GM12878 (cell line): ENCODE data around the gene DZIP1L. TPM values are rescaled to one million over a fixed set of nuclear protein-coding genes. Genes with fewer than 3 reads are reported as not detected.

ENCODE experiments used
- ATAC-seq: fragments of 200-7000 bp; cut with Tn5 transposase; 3 replicates; pipeline ENCODE4 v1.9.1; 2020; ENCODE audit warnings: mild to moderate bottlenecking, moderate library complexity
- BruUV-seq: library from RNA; stranded (reverse); fragments of 400-500 nt; replicated peaks from 2 replicates; lab custom pipeline; 2021; lab: Mats Ljungman, UMichigan
- CTCF ChIA-PET: fragments of 300-600 bp; sonication (Branson Sonifier 250); formaldehyde crosslinking; extraction: SDS; loops from one replicate; lab custom pipeline; 2021; ENCODE audit warnings: inconsistent platforms; lab: Yijun Ruan, JAX
- POLR2A ChIA-PET: fragments of 350-600 bp; formaldehyde crosslinking; extraction: SDS; loops from one replicate; lab custom pipeline; 2021; ENCODE audit warnings: inconsistent platforms; lab: Charles Lee
- RAD21 ChIA-PET: fragments of 300-600 bp; sonication (Branson Sonifier 250); formaldehyde crosslinking; loops from one replicate; lab custom pipeline; 2023; ENCODE audit warnings: antibody characterized with exemption; ENCODE audit not compliant: unreplicated experiment; lab: Charles Lee
- SMC1A ChIA-PET: fragments of 300-600 bp; sonication (Branson Sonifier 250); formaldehyde crosslinking; loops from one replicate; lab custom pipeline; 2023; ENCODE audit not compliant: unreplicated experiment, uncharacterized antibody; lab: Charles Lee
- DNase-seq: peaks from one replicate; pipeline ENCODE4 v3.0.0-alpha.2; 2011; ENCODE audit warnings: low read depth, low spot score
- FAIRE-seq: peaks from 3 replicates; lab custom pipeline; 2011; peaks lifted over from hg19 to GRCh38; lab: Jason Lieb, UNC
- H2AFZ ChIP-seq: 2 replicates; pipeline ENCODE4 v1.6.0; 2011; ENCODE audit warnings: low read depth, low read length, control low read depth; ENCODE audit not compliant: control insufficient read depth
- H3K27ac ChIP-seq: 2 replicates; pipeline ENCODE4 v1.5.1; 2011; ENCODE audit warnings: control low read depth; ENCODE audit not compliant: control insufficient read depth, insufficient read depth
- H3K27me3 ChIP-seq, 2 experiments: replicated peaks in 1 of 2; 2 replicates each; pipeline versions ENCODE4 v1.6.0 to v1.6.1; 2011; ENCODE audit warnings: low read length in 1 of 2; ENCODE audit not compliant: control insufficient read depth in 2 of 2, insufficient read depth in 2 of 2
- H3K36me3 ChIP-seq, 2 experiments: 2 replicates each; pipeline ENCODE4 v1.5.1; 2011; ENCODE audit warnings: low read length in 1 of 2; ENCODE audit not compliant: control insufficient read depth in 2 of 2, insufficient read depth in 2 of 2
- H3K4me1 ChIP-seq: 2 replicates; pipeline ENCODE4 v1.6.1; 2011; ENCODE audit warnings: mild to moderate bottlenecking, low read length, moderate library complexity, mixed read lengths; ENCODE audit not compliant: control insufficient read depth, insufficient read depth
- H3K4me2 ChIP-seq: 2 replicates; pipeline ENCODE4 v1.6.0; 2011; ENCODE audit warnings: control low read depth; ENCODE audit not compliant: control insufficient read depth, insufficient read depth
- H3K4me3 ChIP-seq: fragments of 200-600 bp; sonication (generic); 2 replicates; pipeline ENCODE4 v1.5.1; 2016
- H3K79me2 ChIP-seq: 2 replicates; pipeline ENCODE4 v1.6.0; 2011; ENCODE audit warnings: low read length; ENCODE audit not compliant: control insufficient read depth, insufficient read depth
- H3K9ac ChIP-seq: 2 replicates; pipeline ENCODE4 v1.8.0; 2011; ENCODE audit warnings: low read length, control low read depth, mixed read lengths; ENCODE audit not compliant: control insufficient read depth, insufficient read depth
- H3K9me3 ChIP-seq: replicated peaks from 3 replicates; pipeline ENCODE4 v1.5.1; 2011; ENCODE audit warnings: mild to moderate bottlenecking, low read length; ENCODE audit not compliant: control insufficient read depth, insufficient read depth
- H4K20me1 ChIP-seq: 2 replicates; pipeline ENCODE4 v1.6.0; 2011; ENCODE audit not compliant: control insufficient read depth, insufficient read depth
- BHLHE40 ChIP-seq, 2 experiments: fragments of 450-650 bp in 1 of 2; IDR thresholded peaks; 2 replicates each; pipeline ENCODE4 v1.6.1; 2011 to 2017; ENCODE audit warnings: low read depth in 2 of 2, borderline replicate concordance in 1 of 2, improper control_type of control experiment in 1 of 2, low read length in 1 of 2, mild to moderate bottlenecking in 1 of 2
- FOXM1 ChIP-seq: IDR thresholded peaks from 2 replicates; pipeline ENCODE4 v1.6.1; 2012; ENCODE audit warnings: low read depth, mild to moderate bottlenecking, inconsistent platforms, low read length, moderate library complexity
- HSF1 ChIP-seq: fragments of 150-350 bp; IDR thresholded peaks from 2 replicates; pipeline ENCODE4 v1.6.1; 2014; ENCODE audit warnings: mild to moderate bottlenecking, low read depth, low read length
- LARP7 ChIP-seq: fragments of 450-650 bp; IDR thresholded peaks from 2 replicates; pipeline ENCODE4 v1.6.1; 2017; ENCODE audit warnings: mild to moderate bottlenecking
- NR2F1 ChIP-seq: fragments of 450-650 bp; conservative IDR thresholded peaks from 2 replicates; pipeline ENCODE4 v1.6.1; 2017; ENCODE audit warnings: mild to moderate bottlenecking
- whole genome bisulfite sequencing: methylation state at CpG from one replicate; pipeline ENCODE4 v1.1.6; 2016; ENCODE audit warnings: low lambda C conversion rate; ENCODE audit not compliant: insufficient replicate concordance, insufficient coverage; ENCODE audit errors: missing lambda C conversion rate; 5-methylcytosine and 5-hydroxymethylcytosine counted together
- in situ Hi-C: fragments of 300-500 bp; cut with MboI; formaldehyde crosslinking; loops from 9 replicates; pipeline ENCODE4 v1.14.3; 2018; ENCODE audit warnings: mixed read lengths
- intact Hi-C: fragments of 100-400 bp; cut with micrococcal nuclease; formaldehyde crosslinking; loops from one replicate; pipeline ENCODE4 v1.14.2; 2022; ENCODE audit not compliant: unreplicated experiment
- polyA plus RNA-seq, 11 experiments: library from polyadenylated mRNA; depleted of rRNA in 4 of 11; unstranded in 6 of 11; stranded (reverse) in 5 of 11; fragments of >200 nt; fragmentation: Nextera tagmentation in 4 of 11; fragmentation: Illumina TruSeq in 1 of 11; extraction: Ambion mirVana in 4 of 11; extraction: Trizol in 1 of 11; gene quantifications; 1 replicate in 1 of 11; 2 replicates in 10 of 11; pipeline versions ENCODE4 v1.2.1 to v1.2.3, GENCODE V29; 2011 to 2016; ENCODE audit warnings: inconsistent platforms in 2 of 11, missing spikeins in 2 of 11, low read depth in 1 of 11
- total RNA-seq, 4 experiments: library from RNA; depleted of rRNA in 3 of 4; stranded (reverse); fragments of >200 nt in 3 of 4; fragmentation: Illumina TruSeq in 1 of 4; extraction: Trizol in 1 of 4; gene quantifications; 2 replicates each; pipeline versions ENCODE4 v1.2.1 to v1.2.3, GENCODE V29; 2013 to 2021

Gene DZIP1L
- total and polyA plus RNA-seq, 10 of the 15 experiments (the other 5 are each of a cell fraction or from before 2014, with no cell fraction given) = not detected

- no peak for TF ChIP-seq HSF1
- no peak for TF ChIP-seq NR2F1
- TF ChIP-seq BHLHE40 (IDR thresholded peaks at IDR 0.05; ENCODE audit: borderline replicate concordance in 1 of 2, low read depth in 2 of 2, low read length in 1 of 2) = no peak
- TF ChIP-seq LARP7 = no peak
- TF ChIP-seq, all 136 proteins: peak for 0
Measured at GRCh38 chr3:138063416-138063815, 52.0 kb downstream of the DZIP1L start (continued).

GRCh38 chr3:138062626-138063025 is 52.8 kb downstream of the DZIP1L start:
- H3K4me1 ChIP-seq = peaks cover 29% of the 10 kb centered on the region
- H3K79me2 ChIP-seq = no peaks in the 10 kb centered on the region
- DNase-seq (no peak), FAIRE-seq (no peak)
- ChIA-PET POLR2A (no interaction called here), CTCF (interaction anchor here (1.0 to 1.8 kb wide), 2 partner anchors 11 to 56 kb away, joined by 3 to 9 read pairs; no protein-coding TSS in a partner anchor)
- H4K20me1 ChIP-seq = no peaks in the 10 kb centered on the region
- H3K9me3 ChIP-seq = no peaks in the 10 kb centered on the region
- no peak overlapping the region for H3K27ac ChIP-seq
- H3K9ac ChIP-seq = no peak overlapping the region
- H3K4me2 ChIP-seq = no peak overlapping the region
- no peak overlapping the region for H3K4me3 ChIP-seq
- no peak for TF ChIP-seq FOXM1
- TF ChIP-seq, all 136 proteins: peak for 0
- no TSS peak for BruUV-seq
- WGBS = 17% methylated on average over 1 of the region's 1 CpG
- ChIA-PET SMC1A (no interaction called here), RAD21 (no interaction called here)
- no peaks in the 10 kb centered on the region for H3K36me3 ChIP-seq
- ATAC-seq = no peak
- in situ Hi-C loops (loop anchor here (10.0 kb wide), 1 partner anchor 852 kb away; no protein-coding TSS in a partner anchor), intact Hi-C loops (no loop called here)
- no peaks in the 10 kb centered on the region; a peak in 1 of 4 replicates for H3K27me3 ChIP-seq
- no peak overlapping the region for H2AFZ ChIP-seq
